ENCODE data around the gene MT1G. TPM values are rescaled to one million over a fixed set of nuclear protein-coding genes. Genes with fewer than 3 reads are reported as not detected.
"Not testable (repeated sequence)": the region's sequence is repeated elsewhere in the genome, so short reads cannot be mapped to it uniquely, and the experiment has no call there.

Gene MT1G
- polyA plus RNA-seq, 1 donor from 2014 or later: not detected

DNA sequence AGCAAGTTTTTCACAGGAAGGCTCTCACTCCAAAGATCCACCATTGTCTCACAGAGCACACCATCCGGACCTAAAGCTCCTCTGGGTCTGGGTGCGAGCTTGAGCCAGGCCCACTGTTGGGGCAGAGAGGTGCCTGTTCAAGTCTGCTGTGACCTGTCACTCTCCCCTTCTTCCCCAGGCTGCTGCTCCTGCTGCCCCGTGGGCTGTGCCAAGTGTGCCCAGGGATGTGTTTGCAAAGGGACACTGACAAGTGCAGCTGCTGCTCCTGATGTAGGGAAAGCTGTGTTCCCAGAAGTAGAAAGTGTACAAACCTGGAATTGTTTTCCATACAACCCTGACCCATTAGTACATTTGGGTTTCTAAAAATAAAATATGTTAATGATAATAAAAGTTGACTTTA lies 9.6 kb upstream of the MT1G start:
- H3K27ac Mint-ChIP-seq: no peak overlapping the region
- H3K9me3 Mint-ChIP-seq: peaks cover 0 to 2% (median 0%) of the 10 kb centered on the region in 3 donors
- H3K4me1 Mint-ChIP-seq: peaks cover 3 to 13% (median 10%) of the 10 kb centered on the region in 3 donors
- H3K36me3 Mint-ChIP-seq: no peaks in the 10 kb centered on the region
- no peak overlapping the region for H3K4me3 Mint-ChIP-seq
- peaks cover 23% of the 10 kb centered on the region for H3K27me3 Mint-ChIP-seq

DNA sequence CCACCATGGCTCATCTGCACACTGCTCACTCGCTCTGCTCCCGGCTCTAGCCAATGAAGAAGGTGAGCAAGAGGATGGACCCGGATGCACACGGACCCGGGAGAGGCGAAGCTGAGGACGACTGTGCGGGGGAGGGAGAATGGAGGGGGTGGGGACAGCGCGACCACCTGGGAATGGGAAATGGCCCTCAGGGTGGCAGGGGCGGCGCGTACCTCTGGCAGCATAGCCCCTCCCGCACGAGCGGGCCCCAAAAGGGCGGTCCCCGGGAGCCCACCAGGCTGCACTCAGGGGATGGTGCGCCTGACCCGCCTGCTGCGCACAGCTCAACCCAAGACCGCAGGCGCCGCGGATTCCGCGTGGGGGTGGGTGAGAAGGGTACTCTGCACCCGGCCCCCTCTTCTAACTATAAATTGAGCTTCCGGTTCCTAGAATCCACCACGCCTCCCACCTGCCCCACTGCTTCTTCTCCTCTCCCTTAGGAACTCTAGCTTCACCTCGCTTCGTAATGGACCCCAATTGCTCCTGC lies 7.9 kb upstream of the MT1G start:
- Mint-ChIP-seq H3K27me3 (peaks cover 25% of the 10 kb centered on the region), H3K36me3 (no peaks in the 10 kb centered on the region), H3K4me3 (peak overlapping the region in 3 of 4 donors; percentile 6 to 86 (median 70)), H3K9me3 (peaks cover 0 to 2% (median 0%) of the 10 kb centered on the region in 3 donors), H3K4me1 (peaks cover 3 to 7% (median 4%) of the 10 kb centered on the region in 3 donors), H3K27ac (no peak overlapping the region)

GRCh38 chr16:56674570-56674969 lies 6.7 kb upstream of the MT1G start:
- H3K9me3 Mint-ChIP-seq, H3K4me1 Mint-ChIP-seq, H3K36me3 Mint-ChIP-seq, H3K4me3 Mint-ChIP-seq, H3K27ac Mint-ChIP-seq: not testable (repeated sequence)
- peaks cover 35% of the 10 kb centered on the region for H3K27me3 Mint-ChIP-seq

- Mint-ChIP-seq H3K27me3 (peaks cover 40% of the 10 kb centered on the region), H3K9me3 (peaks cover 0 to 2% (median 0%) of the 10 kb centered on the region in 3 donors), H3K4me3 (no peak overlapping the region), H3K36me3 (no peaks in the 10 kb centered on the region), H3K27ac (no peak overlapping the region), H3K4me1 (peaks cover 3 to 10% (median 4%) of the 10 kb centered on the region in 3 donors)
Observed at GRCh38 chr16:56673921-56674320, 6.1 kb upstream of the MT1G start.

GRCh38 chr16:56672761-56673536 lies 5.1 kb upstream of the MT1G start:
- Mint-ChIP-seq H3K27ac (no peak overlapping the region), H3K36me3 (peaks cover 2% of the 10 kb centered on the region), H3K9me3 (peaks cover 0 to 2% (median 0%) of the 10 kb centered on the region in 3 donors), H3K4me3 (no peak overlapping the region), H3K27me3 (peaks cover 48% of the 10 kb centered on the region), H3K4me1 (peaks cover 3 to 18% (median 4%) of the 10 kb centered on the region in 3 donors)

- H3K27ac Mint-ChIP-seq, H3K4me3 Mint-ChIP-seq, H3K36me3 Mint-ChIP-seq, H3K9me3 Mint-ChIP-seq: not testable (repeated sequence)
- H3K27me3 Mint-ChIP-seq: peaks cover 51% of the 10 kb centered on the region
- peaks cover 3 to 18% (median 6%) of the 10 kb centered on the region in 3 donors for H3K4me1 Mint-ChIP-seq
Observed at GRCh38 chr16:56672171-56672570, 4.3 kb upstream of the MT1G start.

DNA sequence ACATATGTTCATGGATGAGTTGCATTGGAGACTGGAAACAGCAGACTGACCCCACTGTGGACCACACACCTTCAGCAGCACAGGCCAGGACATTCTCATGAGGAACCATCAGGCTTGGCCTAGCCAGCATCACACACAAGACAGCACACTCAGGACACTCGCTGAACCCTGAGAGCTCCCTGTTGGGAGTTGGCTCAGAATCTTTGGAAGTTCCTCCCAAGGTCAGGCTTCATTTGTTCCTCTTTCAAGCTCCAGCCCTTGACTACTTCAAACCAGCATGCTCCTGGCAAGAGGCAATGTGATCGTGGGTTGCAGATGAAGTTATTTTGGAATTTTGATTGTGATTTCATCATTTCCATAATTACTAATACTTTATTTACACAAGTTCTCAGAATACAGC lies 3.8 kb upstream of the MT1G start:
- not testable (repeated sequence) for H3K9me3 Mint-ChIP-seq, H3K4me3 Mint-ChIP-seq, H3K36me3 Mint-ChIP-seq, H3K27ac Mint-ChIP-seq
- peaks cover 54% of the 10 kb centered on the region for H3K27me3 Mint-ChIP-seq
- H3K4me1 Mint-ChIP-seq: peaks cover 3 to 18% (median 6%) of the 10 kb centered on the region in 3 donors

DNA sequence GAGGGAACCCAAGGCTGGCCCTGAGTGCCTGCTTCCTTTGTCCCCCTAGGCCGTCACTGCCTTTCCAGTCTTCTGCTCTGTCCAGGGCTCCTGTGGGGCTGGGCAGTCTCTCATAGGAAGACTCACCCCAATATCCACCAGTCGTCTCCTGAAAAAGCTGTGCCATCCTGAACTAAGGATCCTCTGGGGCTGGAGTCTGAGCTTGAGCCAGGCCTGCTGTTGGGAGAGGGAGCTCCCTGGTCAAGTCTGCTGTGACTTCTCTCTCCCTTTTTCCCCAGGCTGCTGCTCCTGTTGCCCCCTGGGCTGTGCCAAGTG lies 2.7 kb upstream of the MT1G start:
- Mint-ChIP-seq H3K4me3 (no peak overlapping the region), H3K27me3 (peaks cover 63% of the 10 kb centered on the region), H3K9me3 (peaks cover 0 to 2% (median 0%) of the 10 kb centered on the region in 3 donors), H3K4me1 (peaks cover 3 to 15% (median 4%) of the 10 kb centered on the region in 3 donors), H3K36me3 (peaks cover 2% of the 10 kb centered on the region), H3K27ac (no peak overlapping the region)

DNA sequence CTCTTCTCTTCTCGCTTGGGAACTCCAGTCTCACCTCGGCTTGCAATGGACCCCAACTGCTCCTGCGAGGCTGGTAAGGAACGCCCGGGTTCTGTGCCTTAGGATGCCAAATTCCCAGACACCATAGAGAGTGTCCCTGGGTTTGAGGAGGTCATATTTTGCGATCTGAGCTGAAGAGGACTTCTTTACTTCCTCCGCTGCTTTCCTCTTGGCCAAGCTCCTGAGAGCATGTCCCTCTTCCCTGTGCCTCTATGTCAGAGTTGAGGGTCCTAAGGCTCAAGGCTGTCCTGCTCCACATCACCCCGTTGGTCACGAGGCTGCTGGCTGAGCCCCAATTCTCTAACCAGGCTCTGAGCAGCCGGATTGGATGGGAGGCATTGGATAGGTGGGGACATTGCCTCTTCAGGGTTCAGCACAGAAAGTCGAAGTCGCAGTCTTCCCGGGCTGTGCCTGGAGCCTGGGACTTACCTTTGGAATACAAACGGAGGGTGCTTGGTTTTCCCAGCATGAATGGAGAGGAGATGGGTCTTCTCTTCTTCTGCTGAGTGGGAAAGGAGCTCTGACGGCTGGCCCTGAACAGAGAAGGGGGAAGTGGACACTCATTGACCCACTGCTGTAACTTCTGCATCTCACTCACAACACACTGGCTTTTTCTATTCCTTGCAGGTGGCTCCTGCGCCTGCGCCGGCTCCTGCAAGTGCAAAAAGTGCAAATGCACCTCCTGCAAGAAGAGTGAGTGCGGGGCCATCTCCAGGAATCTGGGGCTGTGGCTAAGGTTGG lies 2.2 kb upstream of the MT1G start:
- Mint-ChIP-seq H3K27ac (no peak overlapping the region), H3K4me3 (peak overlapping the region in 1 of 4 donors; percentile 85), H3K4me1 (peaks cover 2 to 11% (median 3%) of the 10 kb centered on the region in 3 donors), H3K36me3 (peaks cover 2% of the 10 kb centered on the region), H3K9me3 (peaks cover 0 to 2% (median 0%) of the 10 kb centered on the region in 3 donors), H3K27me3 (peaks cover 60% of the 10 kb centered on the region)

DNA sequence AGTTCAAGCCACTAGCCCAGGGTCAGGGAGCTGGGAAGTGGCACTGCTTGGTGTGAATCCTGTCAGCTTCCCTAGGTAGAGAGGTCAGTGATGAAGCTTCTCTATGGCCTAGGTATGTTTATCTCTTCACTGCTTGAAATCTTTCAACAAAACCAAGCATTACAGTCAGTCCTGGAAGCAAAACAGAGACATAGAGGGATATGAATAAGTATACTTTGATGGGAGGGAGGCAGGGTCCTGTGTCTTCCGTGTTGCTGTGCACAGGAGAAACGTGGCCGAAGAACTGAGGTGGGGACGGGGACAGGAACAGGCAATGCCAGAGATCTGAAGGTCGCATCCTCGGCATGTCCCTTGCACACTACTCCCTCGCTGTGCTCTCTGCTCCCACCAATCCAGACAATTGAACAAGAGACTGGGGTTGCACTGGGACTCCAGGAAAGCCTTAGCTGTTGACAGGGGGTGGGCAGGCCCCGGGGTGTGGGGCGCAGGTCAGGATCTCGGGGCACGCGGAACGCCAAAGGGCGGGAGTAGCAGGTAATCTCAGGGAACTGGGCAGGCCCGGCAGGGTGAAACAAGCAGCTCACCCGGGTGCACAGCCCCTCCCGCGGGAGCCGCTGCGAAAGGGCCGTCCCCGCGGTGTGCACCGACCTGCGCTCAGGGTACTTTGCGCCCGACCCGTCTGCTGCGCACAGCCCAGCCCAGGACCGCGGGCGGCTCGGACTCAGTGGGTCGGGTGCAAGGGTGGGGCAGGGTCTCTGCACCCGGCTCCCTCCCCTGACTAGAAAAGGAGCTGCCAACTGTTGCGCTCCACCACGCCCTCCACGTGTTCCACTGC lies 1.4 kb upstream of the MT1G start, which contains the start of gene MT1H:
Gene MT1H (plus strand): TSS at position 810 of the 835 bp plus-strand sequence. CDS start 71 bp downstream, outside the sequence.
- peaks cover 2% of the 10 kb centered on the region for H3K36me3 Mint-ChIP-seq
- H3K4me1 Mint-ChIP-seq: peaks cover 2 to 11% (median 3%) of the 10 kb centered on the region in 3 donors
- peaks cover 56% of the 10 kb centered on the region for H3K27me3 Mint-ChIP-seq
- no peak within 1 kb of the TSS for H3K27ac Mint-ChIP-seq
- H3K9me3 Mint-ChIP-seq: peaks cover 0 to 1% (median 0%) of the 10 kb centered on the region in 3 donors
- H3K4me3 Mint-ChIP-seq: peak within 1 kb of the TSS in 2 of 4 donors; percentile 59 to 85

DNA sequence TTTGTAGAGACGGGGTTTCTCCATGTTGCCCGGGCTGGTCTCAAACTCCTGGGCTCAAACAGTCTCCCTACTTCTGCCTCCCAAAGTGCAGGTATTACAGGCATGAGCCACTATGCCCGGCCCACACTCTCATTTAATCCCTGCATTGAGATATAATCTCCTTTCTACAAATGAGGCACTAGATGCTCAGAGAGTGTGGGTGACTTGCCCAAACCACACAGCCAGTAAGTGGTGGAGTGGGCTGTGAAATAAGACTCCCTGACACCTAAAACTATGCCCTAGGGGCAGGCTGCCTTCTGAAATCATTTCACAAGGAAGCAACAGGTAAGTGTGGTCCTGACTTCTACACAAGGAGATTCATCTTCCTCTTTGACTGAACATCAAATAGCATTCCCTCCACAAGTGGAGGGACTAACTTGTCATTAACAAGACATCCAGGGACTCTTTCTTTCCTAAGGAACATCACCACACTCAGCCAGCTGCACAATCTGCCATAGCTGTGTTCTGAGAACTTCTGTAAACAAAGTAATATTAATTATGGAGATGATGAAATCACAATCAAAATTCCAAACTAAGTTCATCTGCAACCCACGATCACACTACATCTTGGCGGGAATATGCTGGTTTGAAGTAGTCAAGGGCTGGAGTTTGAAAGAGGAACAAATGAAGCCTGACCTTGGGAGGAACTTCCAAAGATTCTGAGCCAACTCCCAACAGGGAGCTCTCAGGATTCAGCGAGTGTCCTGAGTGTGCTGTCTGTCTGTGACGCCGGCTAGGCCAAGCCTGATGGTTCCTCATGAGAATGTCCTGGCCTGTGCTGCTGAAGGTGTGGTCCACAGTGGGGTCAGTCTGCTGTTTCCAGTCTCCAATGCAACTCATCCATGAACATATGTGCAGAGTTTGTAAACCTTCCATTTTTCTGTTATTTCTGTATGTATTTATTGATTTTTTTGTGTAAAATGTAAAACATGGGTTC lies 2.3 kb downstream of the MT1G start:
- not testable (repeated sequence) for H3K4me3 Mint-ChIP-seq, H3K36me3 Mint-ChIP-seq, H3K27ac Mint-ChIP-seq, H3K9me3 Mint-ChIP-seq
- Mint-ChIP-seq H3K4me1 (peaks cover 3 to 17% (median 6%) of the 10 kb centered on the region in 3 donors), H3K27me3 (peaks cover 61% of the 10 kb centered on the region)

- H3K27ac Mint-ChIP-seq: no peak overlapping the region
- no peak overlapping the region for H3K4me3 Mint-ChIP-seq
- H3K27me3 Mint-ChIP-seq: peaks cover 53% of the 10 kb centered on the region
- peaks cover 3 to 15% (median 6%) of the 10 kb centered on the region in 3 donors for H3K4me1 Mint-ChIP-seq
- H3K36me3 Mint-ChIP-seq: peaks cover 2% of the 10 kb centered on the region
- no peaks in the 10 kb centered on the region for H3K9me3 Mint-ChIP-seq
Observed at GRCh38 chr16:56664506-56664905, 3.4 kb downstream of the MT1G start.

All from IgD-negative memory B cell (primary cell).